Measurements from ENCODE around the gene SP3.

- TF ChIP-seq CTCF (IDR thresholded peaks at IDR 0.05) (no peak), POLR2AphosphoS5 (IDR thresholded peaks at IDR 0.05; ENCODE audit: low read depth, low read length) (no peak), REST (IDR thresholded peaks at IDR 0.05; ENCODE audit: insufficient read depth in 1 of 2, low read depth in 2 of 2, low read length in 1 of 2) (no peak), TCF7L2 (IDR thresholded peaks at IDR 0.05; ENCODE audit: low read depth, low read length) (no peak), SIN3A (IDR thresholded peaks at IDR 0.05; ENCODE audit: borderline replicate concordance, insufficient read depth, low read depth, low read length) (no peak)
Measured at GRCh38 chr2:173924285-173924684, 40.9 kb downstream of the SP3 start.

Data from Panc1 (cell line).